ENCODE measurements around the gene MGAT5B. TPM values are rescaled to one million over a fixed set of nuclear protein-coding genes. Genes with fewer than 3 reads are reported as not detected.

The MGAT5B gene
- total and polyA plus RNA-seq, 4 experiments from 2014 or later, result 0.25 to 2.4 (median 1.8) TPM; not detected in 1

GRCh38 chr17:76952402-76952801, 84.2 kb downstream of the MGAT5B start:
- no peak for DNase-seq
- Histone ChIP-seq H3K27ac (ENCODE audit: low read depth, low read length) (no peak overlapping the region), H3K9me3 (ENCODE audit: control insufficient read depth in 1 of 2, low read length in 2 of 2) (no peaks in the 10 kb centered on the region), H3K27me3 (ENCODE audit: insufficient read depth, low read length) (no peaks in the 10 kb centered on the region), H3K4me1 (ENCODE audit: insufficient read depth, low read length) (no peaks in the 10 kb centered on the region), H3K4me3 (ENCODE audit: low read length in 2 of 2) (no peak overlapping the region), H3K36me3 (ENCODE audit: insufficient read depth, low read length) (no peaks in the 10 kb centered on the region)
- H3K36me3 Mint-ChIP-seq, result no peaks in the 10 kb centered on the region
- intact Hi-C loops (cut with micrococcal nuclease), result no loop called here
- H3K27ac Mint-ChIP-seq, result no peak overlapping the region
- H3K4me3 Mint-ChIP-seq, result no peak overlapping the region
- no peaks in the 10 kb centered on the region for H3K9me3 Mint-ChIP-seq
- H3K4me1 Mint-ChIP-seq, result no peaks in the 10 kb centered on the region
- H3K27me3 Mint-ChIP-seq, result no peaks in the 10 kb centered on the region
- ChIA-PET POLR2A (ENCODE audit: partially characterized antibody) (no interaction called here), CTCF (ENCODE audit: partially characterized antibody) (no interaction called here)

GRCh38 chr17:76953066-76953465, 84.9 kb downstream of the MGAT5B start:
- Mint-ChIP-seq H3K27ac (no peak overlapping the region), H3K4me1 (no peaks in the 10 kb centered on the region), H3K4me3 (no peak overlapping the region), H3K27me3 (no peaks in the 10 kb centered on the region), H3K9me3 (no peaks in the 10 kb centered on the region), H3K36me3 (no peaks in the 10 kb centered on the region)
- Histone ChIP-seq H3K9me3 (ENCODE audit: control insufficient read depth in 1 of 2, low read length in 2 of 2) (no peaks in the 10 kb centered on the region), H3K4me1 (ENCODE audit: insufficient read depth, low read length) (no peaks in the 10 kb centered on the region), H3K27ac (ENCODE audit: low read depth, low read length) (no peak overlapping the region), H3K36me3 (ENCODE audit: insufficient read depth, low read length) (no peaks in the 10 kb centered on the region), H3K4me3 (ENCODE audit: low read length in 2 of 2) (no peak overlapping the region), H3K27me3 (ENCODE audit: insufficient read depth, low read length) (no peaks in the 10 kb centered on the region)
- no peak for DNase-seq
- intact Hi-C loops (cut with micrococcal nuclease), result no loop called here
- ChIA-PET POLR2A (ENCODE audit: partially characterized antibody) (no interaction called here), CTCF (ENCODE audit: partially characterized antibody) (no interaction called here)

GRCh38 chr17:76953946-76954345, 85.7 kb downstream of the MGAT5B start:
- H3K4me3 ChIP-seq (ENCODE audit: low read length in 2 of 2), result no peak overlapping the region
- H3K36me3 ChIP-seq (ENCODE audit: insufficient read depth, low read length), result no peaks in the 10 kb centered on the region
- no peaks in the 10 kb centered on the region for H3K9me3 ChIP-seq (ENCODE audit: control insufficient read depth in 1 of 2, low read length in 2 of 2)
- H3K27me3 ChIP-seq (ENCODE audit: insufficient read depth, low read length), result no peaks in the 10 kb centered on the region
- H3K4me1 ChIP-seq (ENCODE audit: insufficient read depth, low read length), result no peaks in the 10 kb centered on the region
- Mint-ChIP-seq H3K4me1 (peaks cover 0 to 4% (median 0%) of the 10 kb centered on the region in 4 donors), H3K4me3 (no peak overlapping the region), H3K27me3 (no peaks in the 10 kb centered on the region), H3K36me3 (no peaks in the 10 kb centered on the region), H3K27ac (peak overlapping the region in 2 of 7 donors; percentile 41 to 57), H3K9me3 (no peaks in the 10 kb centered on the region)
- intact Hi-C loops (cut with micrococcal nuclease), result no loop called here
- no peak for DNase-seq
- no peak overlapping the region for H3K27ac ChIP-seq (ENCODE audit: low read depth, low read length)
- ChIA-PET CTCF (ENCODE audit: partially characterized antibody) (interaction anchor here (1.5 kb wide), 1 partner anchor 15 kb away, joined by 3 read pairs; no protein-coding TSS in a partner anchor), POLR2A (ENCODE audit: partially characterized antibody) (no interaction called here)

- H3K4me3 ChIP-seq (ENCODE audit: low read length in 2 of 2), result no peak overlapping the region
- H3K27ac Mint-ChIP-seq, result peak overlapping the region in 2 of 7 donors; percentile 29 to 44
- intact Hi-C loops (cut with micrococcal nuclease), result no loop called here
- peaks cover 0 to 5% (median 0%) of the 10 kb centered on the region in 4 donors for H3K4me1 Mint-ChIP-seq
- DNase-seq, result no peak
- no peaks in the 10 kb centered on the region for H3K27me3 Mint-ChIP-seq
- H3K4me3 Mint-ChIP-seq, result no peak overlapping the region
- no peaks in the 10 kb centered on the region for H3K4me1 ChIP-seq (ENCODE audit: insufficient read depth, low read length)
- POLR2A ChIA-PET (ENCODE audit: partially characterized antibody), result interaction anchor here (1.6 kb wide), 1 partner anchor 41 kb away, joined by 3 read pairs; no protein-coding TSS in a partner anchor
- H3K27ac ChIP-seq (ENCODE audit: low read depth, low read length), result no peak overlapping the region
- no peaks in the 10 kb centered on the region for H3K9me3 ChIP-seq (ENCODE audit: control insufficient read depth in 1 of 2, low read length in 2 of 2)
- H3K36me3 ChIP-seq (ENCODE audit: insufficient read depth, low read length), result no peaks in the 10 kb centered on the region
- no peaks in the 10 kb centered on the region for H3K27me3 ChIP-seq (ENCODE audit: insufficient read depth, low read length)
- H3K9me3 Mint-ChIP-seq, result no peaks in the 10 kb centered on the region
- CTCF ChIA-PET (ENCODE audit: partially characterized antibody), result no interaction called here
- no peaks in the 10 kb centered on the region for H3K36me3 Mint-ChIP-seq
Measured at GRCh38 chr17:76955191-76955590, 87.0 kb downstream of the MGAT5B start.

GRCh38 chr17:76956846-76957540, 88.8 kb downstream of the MGAT5B start:
- H3K36me3 Mint-ChIP-seq, result no peaks in the 10 kb centered on the region
- no peaks in the 10 kb centered on the region for H3K27me3 ChIP-seq (ENCODE audit: insufficient read depth, low read length)
- intact Hi-C loops (cut with micrococcal nuclease), result no loop called here
- peak overlapping the region in 2 of 7 donors; percentile 36 to 53 for H3K27ac Mint-ChIP-seq
- H3K9me3 ChIP-seq (ENCODE audit: control insufficient read depth in 1 of 2, low read length in 2 of 2), result no peaks in the 10 kb centered on the region
- DNase-seq, result no peak
- no peak overlapping the region for H3K4me3 ChIP-seq (ENCODE audit: low read length in 2 of 2)
- H3K4me1 Mint-ChIP-seq, result peaks cover 0 to 5% (median 0%) of the 10 kb centered on the region in 4 donors
- no peak overlapping the region for H3K27ac ChIP-seq (ENCODE audit: low read depth, low read length)
- no peak overlapping the region for H3K4me3 Mint-ChIP-seq
- no peaks in the 10 kb centered on the region for H3K27me3 Mint-ChIP-seq
- no peaks in the 10 kb centered on the region for H3K4me1 ChIP-seq (ENCODE audit: insufficient read depth, low read length)
- H3K9me3 Mint-ChIP-seq, result no peaks in the 10 kb centered on the region
- POLR2A ChIA-PET (ENCODE audit: partially characterized antibody), result interaction anchor here (1.3 kb wide), 1 partner anchor 41 kb away, joined by 4 read pairs; no protein-coding TSS in a partner anchor
- CTCF ChIA-PET (ENCODE audit: partially characterized antibody), result no interaction called here
- no peaks in the 10 kb centered on the region for H3K36me3 ChIP-seq (ENCODE audit: insufficient read depth, low read length)

GRCh38 chr17:76957678-76958464, 89.7 kb downstream of the MGAT5B start:
- Histone ChIP-seq H3K9me3 (ENCODE audit: control insufficient read depth in 1 of 2, low read length in 2 of 2) (no peaks in the 10 kb centered on the region), H3K4me3 (ENCODE audit: low read length in 2 of 2) (no peak overlapping the region), H3K27me3 (ENCODE audit: insufficient read depth, low read length) (no peaks in the 10 kb centered on the region), H3K36me3 (ENCODE audit: insufficient read depth, low read length) (no peaks in the 10 kb centered on the region), H3K27ac (ENCODE audit: low read depth, low read length) (no peak overlapping the region), H3K4me1 (ENCODE audit: insufficient read depth, low read length) (no peaks in the 10 kb centered on the region)
- Mint-ChIP-seq H3K9me3 (no peaks in the 10 kb centered on the region), H3K36me3 (no peaks in the 10 kb centered on the region), H3K4me1 (peaks cover 0 to 5% (median 0%) of the 10 kb centered on the region in 4 donors), H3K27ac (peak overlapping the region in 1 of 7 donors; percentile 60), H3K27me3 (no peaks in the 10 kb centered on the region), H3K4me3 (no peak overlapping the region)
- CTCF ChIA-PET (ENCODE audit: partially characterized antibody), result no interaction called here
- POLR2A ChIA-PET (ENCODE audit: partially characterized antibody), result no interaction called here
- no peak for DNase-seq
- intact Hi-C loops (cut with micrococcal nuclease), result no loop called here

GRCh38 chr17:76958974-76959373, 90.8 kb downstream of the MGAT5B start:
- no peak for DNase-seq
- ChIA-PET POLR2A (ENCODE audit: partially characterized antibody) (no interaction called here), CTCF (ENCODE audit: partially characterized antibody) (no interaction called here)
- H3K4me1 Mint-ChIP-seq, result peaks cover 0 to 5% (median 0%) of the 10 kb centered on the region in 4 donors
- H3K4me3 Mint-ChIP-seq, result no peak overlapping the region
- no peak overlapping the region for H3K27ac ChIP-seq (ENCODE audit: low read depth, low read length)
- H3K27ac Mint-ChIP-seq, result peak overlapping the region in 1 of 7 donors; percentile 42
- no peaks in the 10 kb centered on the region for H3K36me3 Mint-ChIP-seq
- no peaks in the 10 kb centered on the region for H3K9me3 Mint-ChIP-seq
- no peak overlapping the region for H3K4me3 ChIP-seq (ENCODE audit: low read length in 2 of 2)
- no peaks in the 10 kb centered on the region for H3K9me3 ChIP-seq (ENCODE audit: control insufficient read depth in 1 of 2, low read length in 2 of 2)
- H3K36me3 ChIP-seq (ENCODE audit: insufficient read depth, low read length), result no peaks in the 10 kb centered on the region
- H3K4me1 ChIP-seq (ENCODE audit: insufficient read depth, low read length), result no peaks in the 10 kb centered on the region
- no peaks in the 10 kb centered on the region for H3K27me3 ChIP-seq (ENCODE audit: insufficient read depth, low read length)
- intact Hi-C loops (cut with micrococcal nuclease), result no loop called here
- no peaks in the 10 kb centered on the region for H3K27me3 Mint-ChIP-seq

Data from CD4-positive, alpha-beta memory T cell (primary cell).